Stimulated activated CD8-positive, alpha-beta memory T cell treated with anti-CD3 and anti-CD28 coated beads, Interleukin-4, amount 100 ng/mL, for 1 hour (primary cell): ENCODE data around the gene CCL13.
"Not testable (repeated sequence)": the region's sequence is repeated elsewhere in the genome, so short reads cannot be mapped to it uniquely, and the experiment has no call there.

ENCODE experiments used
- DNase-seq, 2 donors: peaks; one replicate each; pipeline ENCODE4 v3.0.0-alpha.2; 2020; ENCODE audit warnings: low read depth in 2 of 2, low spot score in 1 of 2

Gene CCL13

GRCh38 chr17:34356194-34356593, at the start of gene CCL13:
Gene CCL13, plus strand, starts transcription at chr17:34356480. Its CDS starts 47 bp downstream, at chr17:34356527.
- DNase-seq = no peak

GRCh38 chr17:34307110-34307509, 49.2 kb upstream of the CCL13 start:
- DNase-seq = no peak

GRCh38 chr17:34308371-34308770, 47.9 kb upstream of the CCL13 start:
- DNase-seq = no peak

GRCh38 chr17:34311291-34311690, 45.0 kb upstream of the CCL13 start:
- DNase-seq = no peak

GRCh38 chr17:34312080-34312479, 44.2 kb upstream of the CCL13 start:
- no peak for DNase-seq

GRCh38 chr17:34313164-34313563, 43.1 kb upstream of the CCL13 start:
- DNase-seq = no peak

- DNase-seq = no peak
Observed at GRCh38 chr17:34314279-34314678, 42.0 kb upstream of the CCL13 start.

- DNase-seq = no peak
Observed at GRCh38 chr17:34318474-34318873, 37.8 kb upstream of the CCL13 start.

GRCh38 chr17:34319039-34319483, 37.2 kb upstream of the CCL13 start, which contains the start of gene CCL8:
Gene CCL8, plus strand, starts transcription at chr17:34319435. Its CDS starts 67 bp downstream, at chr17:34319502.
- DNase-seq = no peak

GRCh38 chr17:34321964-34322363, 34.3 kb upstream of the CCL13 start:
- DNase-seq = no peak

- not testable (repeated sequence) for DNase-seq
Observed at GRCh38 chr17:34327580-34327979, 28.7 kb upstream of the CCL13 start.

- DNase-seq = no peak
Observed at GRCh38 chr17:34337701-34338100, 18.6 kb upstream of the CCL13 start.

- no peak for DNase-seq
Observed at GRCh38 chr17:34339138-34339770, 17.0 kb upstream of the CCL13 start.

- DNase-seq = no peak
Observed at GRCh38 chr17:34341916-34342315, 14.4 kb upstream of the CCL13 start.

GRCh38 chr17:34347063-34347462, 9.2 kb upstream of the CCL13 start:
- no peak for DNase-seq

- DNase-seq = no peak
Observed at GRCh38 chr17:34349751-34350150, 6.5 kb upstream of the CCL13 start.

- no peak for DNase-seq
Observed at GRCh38 chr17:34351096-34351495, 5.2 kb upstream of the CCL13 start.

- no peak for DNase-seq
Observed at GRCh38 chr17:34352191-34352590, 4.1 kb upstream of the CCL13 start.

- no peak for DNase-seq
Observed at GRCh38 chr17:34354637-34355036, 1.6 kb upstream of the CCL13 start.

- no peak for DNase-seq
Observed at GRCh38 chr17:34357398-34357797, 1.1 kb downstream of the CCL13 start.

GRCh38 chr17:34358631-34359030, 2.4 kb downstream of the CCL13 start:
- no peak for DNase-seq

GRCh38 chr17:34360601-34361270, 4.5 kb downstream of the CCL13 start:
- no peak for DNase-seq
